Upper lobe of right lung (tissue), 1 donor: ENCODE results near the gene RUFY3. TPM values are rescaled to one million over a fixed set of nuclear protein-coding genes. Genes with fewer than 3 reads are reported as not detected.

Experiments used
- ATAC-seq: fragments of 200-7000 bp; cut with Tn5 transposase; one replicate; pipeline ENCODE4 v1.9.1; 2020; ENCODE audit warnings: mild to moderate bottlenecking, moderate library complexity
- DNase-seq: peaks from one replicate; pipeline ENCODE4 v3.0.0-alpha.2; 2020
- H3K27ac ChIP-seq: fragments of 200-600 bp; one replicate; pipeline ENCODE4 v1.8.0; 2022
- H3K27me3 ChIP-seq: fragments of 200-600 bp; one replicate; pipeline ENCODE4 v1.8.0; 2022; ENCODE audit warnings: mild to moderate bottlenecking
- H3K36me3 ChIP-seq: fragments of 200-600 bp; one replicate; pipeline ENCODE4 v1.8.0; 2022
- H3K4me1 ChIP-seq: fragments of 200-600 bp; one replicate; pipeline ENCODE4 v1.8.0; 2022
- H3K4me3 ChIP-seq: fragments of 200-600 bp; one replicate; pipeline ENCODE4 v1.8.0; 2022; ENCODE audit warnings: mild to moderate bottlenecking
- H3K9me3 ChIP-seq: fragments of 200-600 bp; one replicate; pipeline ENCODE4 v1.8.0; 2022
- CTCF ChIP-seq: fragments of 200-600 bp; IDR thresholded peaks from one replicate; pipeline ENCODE4 v1.8.0; 2022; ENCODE audit warnings: antibody characterized with exemption
- intact Hi-C: fragments of 100-400 bp; cut with DNase I; formaldehyde crosslinking; loops from one replicate; pipeline ENCODE4 v1.11.0; 2022
- total RNA-seq: library from RNA; stranded (reverse); fragmentation: NEBNext Ultra II Directional; extraction: Animal tissue kit (Norgen Biotek cat#: 25700); gene quantifications from one replicate; pipeline ENCODE4 v1.2.1, GENCODE V29; 2021
- donor health status: DM: no; HTN: yes; CAD: no; lungs with severe emphysema.

The RUFY3 gene
- total RNA-seq, 1 donor from 2014 or later = 98.2 TPM

- Histone ChIP-seq H3K27me3 (no peaks in the 10 kb centered on the region), H3K36me3 (no peaks in the 10 kb centered on the region), H3K4me1 (peaks cover 8% of the 10 kb centered on the region), H3K4me3 (no peak overlapping the region), H3K9me3 (no peaks in the 10 kb centered on the region), H3K27ac (no peak overlapping the region)
- no peak for DNase-seq
- no peak for ATAC-seq
- intact Hi-C loops = no loop called here
- no peak for TF ChIP-seq CTCF
Observed at GRCh38 chr4:70754990-70755688, 33.4 kb downstream of the RUFY3 start.

DNA sequence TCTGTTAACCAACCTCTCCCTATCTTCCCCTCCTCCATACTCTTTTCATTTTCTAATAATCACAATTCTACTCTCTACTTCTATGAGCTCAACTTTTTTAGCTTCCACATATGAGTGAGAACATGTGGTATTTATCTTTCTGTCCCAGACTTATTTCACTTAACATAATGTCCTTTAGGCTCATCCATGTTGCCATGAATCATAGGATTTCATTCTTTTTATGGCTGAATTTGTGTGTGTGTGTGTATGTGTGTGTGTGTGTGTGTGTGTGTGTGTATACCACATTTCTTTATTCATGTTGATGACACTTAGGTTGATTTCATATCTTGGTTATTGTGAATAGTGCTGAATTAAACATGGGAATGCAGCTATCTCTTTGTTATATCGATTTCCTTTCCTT, 37.4 kb downstream of the RUFY3 start:
- H3K27ac ChIP-seq = no peak overlapping the region
- DNase-seq (no peak), ATAC-seq (no peak)
- H3K27me3 ChIP-seq = no peaks in the 10 kb centered on the region
- no peaks in the 10 kb centered on the region for H3K9me3 ChIP-seq
- no peak for TF ChIP-seq CTCF
- H3K36me3 ChIP-seq = peaks cover 17% of the 10 kb centered on the region
- H3K4me3 ChIP-seq = no peak overlapping the region
- intact Hi-C loops = no loop called here
- H3K4me1 ChIP-seq = peaks cover 8% of the 10 kb centered on the region

DNA sequence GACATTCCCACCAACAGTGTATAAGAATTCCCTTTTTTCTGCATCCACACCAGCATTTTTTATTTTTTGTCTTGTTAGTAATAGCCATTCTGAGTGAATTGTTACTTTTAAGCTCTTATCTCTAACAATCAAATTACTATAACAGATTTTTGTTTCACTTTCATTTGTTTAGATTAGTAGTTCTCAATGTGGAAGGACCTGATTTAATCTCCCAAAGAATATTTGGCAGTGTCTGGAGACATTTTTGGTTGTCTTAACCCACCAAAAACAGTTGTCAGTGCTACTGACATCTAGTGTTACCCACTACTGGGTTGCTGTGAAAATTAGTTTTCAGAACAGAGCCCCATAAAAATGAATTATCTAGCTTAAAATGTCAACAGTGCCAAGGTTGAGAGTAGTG, 37.9 kb downstream of the RUFY3 start:
- no peak overlapping the region for H3K27ac ChIP-seq
- H3K36me3 ChIP-seq = peaks cover 22% of the 10 kb centered on the region
- no peaks in the 10 kb centered on the region for H3K9me3 ChIP-seq
- H3K27me3 ChIP-seq = no peaks in the 10 kb centered on the region
- intact Hi-C loops = no loop called here
- no peak overlapping the region for H3K4me3 ChIP-seq
- no peak for ATAC-seq
- DNase-seq = no peak
- TF ChIP-seq CTCF = no peak
- H3K4me1 ChIP-seq = peaks cover 8% of the 10 kb centered on the region

- Histone ChIP-seq H3K4me3 (no peak overlapping the region), H3K9me3 (no peaks in the 10 kb centered on the region), H3K36me3 (peaks cover 32% of the 10 kb centered on the region), H3K27ac (no peak overlapping the region), H3K27me3 (no peaks in the 10 kb centered on the region), H3K4me1 (peaks cover 8% of the 10 kb centered on the region)
- no peak for TF ChIP-seq CTCF
- intact Hi-C loops = no loop called here
- ATAC-seq = no peak
- no peak for DNase-seq
Observed at GRCh38 chr4:70760662-70761061, 38.9 kb downstream of the RUFY3 start.

DNA sequence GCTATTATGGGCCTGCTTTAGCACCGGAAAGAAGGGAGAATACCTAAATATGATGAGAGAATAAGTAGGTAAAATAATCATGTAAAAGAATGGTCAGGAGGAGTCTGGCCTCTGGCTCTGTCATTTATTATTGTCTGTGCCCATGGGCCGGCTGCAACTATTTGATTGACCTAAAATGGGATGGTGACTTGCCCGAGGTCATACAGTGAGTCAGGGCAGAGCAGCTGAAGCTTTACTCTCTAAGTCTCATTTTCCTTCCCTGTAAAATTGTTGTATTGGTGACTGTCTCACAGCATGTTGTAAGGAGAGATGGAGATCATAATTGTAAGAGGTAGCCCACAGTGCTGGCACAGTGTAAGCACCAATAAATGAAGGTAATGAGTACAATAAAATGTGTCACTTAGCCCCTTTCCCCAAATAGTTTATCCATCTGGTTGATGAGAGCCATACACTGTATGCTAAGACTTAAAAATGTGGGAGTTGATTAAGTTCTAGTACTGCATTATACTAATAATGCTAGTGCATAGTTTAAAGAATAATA, 39.6 kb downstream of the RUFY3 start:
- H3K36me3 ChIP-seq = peaks cover 39% of the 10 kb centered on the region
- H3K27me3 ChIP-seq = no peaks in the 10 kb centered on the region
- peaks cover 8% of the 10 kb centered on the region for H3K4me1 ChIP-seq
- TF ChIP-seq CTCF = no peak
- DNase-seq (no peak), ATAC-seq (no peak)
- H3K4me3 ChIP-seq = no peak overlapping the region
- intact Hi-C loops = no loop called here
- no peaks in the 10 kb centered on the region for H3K9me3 ChIP-seq
- no peak overlapping the region for H3K27ac ChIP-seq
